ENCODE data around the gene FBXO24. TPM values are rescaled to one million over a fixed set of nuclear protein-coding genes. Genes with fewer than 3 reads are reported as not detected.

Gene FBXO24
- total and polyA plus RNA-seq, 9 of the 15 experiments (the other 6 are each of a cell fraction or from before 2014, with no cell fraction given): 0.17 to 0.95 (median 0.50) TPM

DNA sequence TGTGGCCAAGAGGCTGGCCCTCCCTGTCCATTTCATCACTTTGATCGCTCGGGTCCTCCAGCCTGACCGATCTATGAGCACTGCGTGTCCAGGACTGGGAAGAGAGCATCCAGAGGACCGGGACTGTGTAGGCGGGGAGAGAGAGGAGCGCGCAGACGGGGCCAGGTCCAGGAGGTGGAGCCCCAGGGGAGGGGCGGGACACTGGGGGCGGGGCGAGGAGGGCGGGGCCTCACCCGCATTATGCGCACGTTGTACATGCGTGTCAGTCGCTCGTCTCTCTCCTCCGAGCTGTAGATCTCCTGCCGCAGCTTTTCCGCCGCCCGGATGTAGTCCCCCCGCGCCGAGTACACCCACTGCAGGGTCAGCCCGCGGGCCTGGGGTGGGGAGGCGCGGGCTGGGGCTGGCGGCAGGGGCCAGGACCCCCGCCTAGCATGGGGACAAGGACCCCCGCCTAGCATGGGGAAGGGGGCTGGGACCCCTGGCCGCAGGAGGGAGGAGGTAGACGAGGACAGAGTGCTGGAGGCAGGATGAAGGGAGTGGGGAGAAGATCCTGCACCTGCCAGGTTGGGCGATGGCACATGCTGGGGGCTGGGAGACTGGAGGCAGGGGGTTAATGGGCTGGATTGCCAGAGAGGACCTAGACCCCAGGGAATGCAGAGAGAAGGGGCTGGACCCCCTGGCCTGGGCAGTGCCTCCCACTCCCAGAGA lies 40.6 kb downstream of the FBXO24 start (continued):
- no peak for TF ChIP-seq SRF (CRISPR knock-in tag; IDR thresholded peaks at IDR 0.05)
- no peak for TF ChIP-seq EHMT2 (IDR thresholded peaks at IDR 0.05)
- TF ChIP-seq MTF1 (CRISPR knock-in tag; IDR thresholded peaks at IDR 0.05; ENCODE audit: borderline replicate concordance): no peak
- no peak for TF ChIP-seq RB1 (IDR thresholded peaks at IDR 0.05; ENCODE audit: low read depth)
- TF ChIP-seq RFX5 (IDR thresholded peaks at IDR 0.05; ENCODE audit: low read depth, low read length): no peak
- TF ChIP-seq, protein P1, sequence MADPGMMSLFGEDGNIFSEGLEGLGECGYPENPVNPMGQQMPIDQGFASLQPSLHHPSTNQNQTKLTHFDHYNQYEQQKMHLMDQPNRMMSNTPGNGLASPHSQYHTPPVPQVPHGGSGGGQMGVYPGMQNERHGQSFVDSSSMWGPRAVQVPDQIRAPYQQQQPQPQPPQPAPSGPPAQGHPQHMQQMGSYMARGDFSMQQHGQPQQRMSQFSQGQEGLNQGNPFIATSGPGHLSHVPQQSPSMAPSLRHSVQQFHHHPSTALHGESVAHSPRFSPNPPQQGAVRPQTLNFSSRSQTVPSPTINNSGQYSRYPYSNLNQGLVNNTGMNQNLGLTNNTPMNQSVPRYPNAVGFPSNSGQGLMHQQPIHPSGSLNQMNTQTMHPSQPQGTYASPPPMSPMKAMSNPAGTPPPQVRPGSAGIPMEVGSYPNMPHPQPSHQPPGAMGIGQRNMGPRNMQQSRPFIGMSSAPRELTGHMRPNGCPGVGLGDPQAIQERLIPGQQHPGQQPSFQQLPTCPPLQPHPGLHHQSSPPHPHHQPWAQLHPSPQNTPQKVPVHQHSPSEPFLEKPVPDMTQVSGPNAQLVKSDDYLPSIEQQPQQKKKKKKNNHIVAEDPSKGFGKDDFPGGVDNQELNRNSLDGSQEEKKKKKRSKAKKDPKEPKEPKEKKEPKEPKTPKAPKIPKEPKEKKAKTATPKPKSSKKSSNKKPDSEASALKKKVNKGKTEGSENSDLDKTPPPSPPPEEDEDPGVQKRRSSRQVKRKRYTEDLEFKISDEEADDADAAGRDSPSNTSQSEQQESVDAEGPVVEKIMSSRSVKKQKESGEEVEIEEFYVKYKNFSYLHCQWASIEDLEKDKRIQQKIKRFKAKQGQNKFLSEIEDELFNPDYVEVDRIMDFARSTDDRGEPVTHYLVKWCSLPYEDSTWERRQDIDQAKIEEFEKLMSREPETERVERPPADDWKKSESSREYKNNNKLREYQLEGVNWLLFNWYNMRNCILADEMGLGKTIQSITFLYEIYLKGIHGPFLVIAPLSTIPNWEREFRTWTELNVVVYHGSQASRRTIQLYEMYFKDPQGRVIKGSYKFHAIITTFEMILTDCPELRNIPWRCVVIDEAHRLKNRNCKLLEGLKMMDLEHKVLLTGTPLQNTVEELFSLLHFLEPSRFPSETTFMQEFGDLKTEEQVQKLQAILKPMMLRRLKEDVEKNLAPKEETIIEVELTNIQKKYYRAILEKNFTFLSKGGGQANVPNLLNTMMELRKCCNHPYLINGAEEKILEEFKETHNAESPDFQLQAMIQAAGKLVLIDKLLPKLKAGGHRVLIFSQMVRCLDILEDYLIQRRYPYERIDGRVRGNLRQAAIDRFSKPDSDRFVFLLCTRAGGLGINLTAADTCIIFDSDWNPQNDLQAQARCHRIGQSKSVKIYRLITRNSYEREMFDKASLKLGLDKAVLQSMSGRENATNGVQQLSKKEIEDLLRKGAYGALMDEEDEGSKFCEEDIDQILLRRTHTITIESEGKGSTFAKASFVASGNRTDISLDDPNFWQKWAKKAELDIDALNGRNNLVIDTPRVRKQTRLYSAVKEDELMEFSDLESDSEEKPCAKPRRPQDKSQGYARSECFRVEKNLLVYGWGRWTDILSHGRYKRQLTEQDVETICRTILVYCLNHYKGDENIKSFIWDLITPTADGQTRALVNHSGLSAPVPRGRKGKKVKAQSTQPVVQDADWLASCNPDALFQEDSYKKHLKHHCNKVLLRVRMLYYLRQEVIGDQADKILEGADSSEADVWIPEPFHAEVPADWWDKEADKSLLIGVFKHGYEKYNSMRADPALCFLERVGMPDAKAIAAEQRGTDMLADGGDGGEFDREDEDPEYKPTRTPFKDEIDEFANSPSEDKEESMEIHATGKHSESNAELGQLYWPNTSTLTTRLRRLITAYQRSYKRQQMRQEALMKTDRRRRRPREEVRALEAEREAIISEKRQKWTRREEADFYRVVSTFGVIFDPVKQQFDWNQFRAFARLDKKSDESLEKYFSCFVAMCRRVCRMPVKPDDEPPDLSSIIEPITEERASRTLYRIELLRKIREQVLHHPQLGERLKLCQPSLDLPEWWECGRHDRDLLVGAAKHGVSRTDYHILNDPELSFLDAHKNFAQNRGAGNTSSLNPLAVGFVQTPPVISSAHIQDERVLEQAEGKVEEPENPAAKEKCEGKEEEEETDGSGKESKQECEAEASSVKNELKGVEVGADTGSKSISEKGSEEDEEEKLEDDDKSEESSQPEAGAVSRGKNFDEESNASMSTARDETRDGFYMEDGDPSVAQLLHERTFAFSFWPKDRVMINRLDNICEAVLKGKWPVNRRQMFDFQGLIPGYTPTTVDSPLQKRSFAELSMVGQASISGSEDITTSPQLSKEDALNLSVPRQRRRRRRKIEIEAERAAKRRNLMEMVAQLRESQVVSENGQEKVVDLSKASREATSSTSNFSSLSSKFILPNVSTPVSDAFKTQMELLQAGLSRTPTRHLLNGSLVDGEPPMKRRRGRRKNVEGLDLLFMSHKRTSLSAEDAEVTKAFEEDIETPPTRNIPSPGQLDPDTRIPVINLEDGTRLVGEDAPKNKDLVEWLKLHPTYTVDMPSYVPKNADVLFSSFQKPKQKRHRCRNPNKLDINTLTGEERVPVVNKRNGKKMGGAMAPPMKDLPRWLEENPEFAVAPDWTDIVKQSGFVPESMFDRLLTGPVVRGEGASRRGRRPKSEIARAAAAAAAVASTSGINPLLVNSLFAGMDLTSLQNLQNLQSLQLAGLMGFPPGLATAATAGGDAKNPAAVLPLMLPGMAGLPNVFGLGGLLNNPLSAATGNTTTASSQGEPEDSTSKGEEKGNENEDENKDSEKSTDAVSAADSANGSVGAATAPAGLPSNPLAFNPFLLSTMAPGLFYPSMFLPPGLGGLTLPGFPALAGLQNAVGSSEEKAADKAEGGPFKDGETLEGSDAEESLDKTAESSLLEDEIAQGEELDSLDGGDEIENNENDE (IDR thresholded peaks at IDR 0.05; ENCODE audit: low read depth, low read length): no peak
- peak in 1 of 2 experiments; percentile 46; a peak in 1 of 4 replicates for TF ChIP-seq HDAC1 (IDR thresholded peaks at IDR 0.05)
- TF ChIP-seq ZNF57 (CRISPR knock-in tag; IDR thresholded peaks at IDR 0.05): no peak
- TF ChIP-seq GTF2E2 (tag; IDR thresholded peaks at IDR 0.05): no peak
- TF ChIP-seq BCL6 (CRISPR knock-in tag; IDR thresholded peaks at IDR 0.05): no peak
- no peak; the same call in 1 of the 2 replicates for TF ChIP-seq DPF2 (IDR thresholded peaks at IDR 0.05)
- TF ChIP-seq SETDB1 (IDR thresholded peaks at IDR 0.05; ENCODE audit: low read length): no peak
- no peak for TF ChIP-seq STAT5A (IDR thresholded peaks at IDR 0.05; ENCODE audit: borderline replicate concordance, low read length)
- TF ChIP-seq CC2D1A (IDR thresholded peaks at IDR 0.05): no peak
- TF ChIP-seq ZC3H11A (IDR thresholded peaks at IDR 0.05; ENCODE audit: low read depth, low read length): no peak
- TF ChIP-seq ZFP1 (CRISPR knock-in tag; IDR thresholded peaks at IDR 0.05): no peak
- no peak for TF ChIP-seq KHSRP (IDR thresholded peaks at IDR 0.05)
- no peak for TF ChIP-seq FOXA1 (IDR thresholded peaks at IDR 0.05; ENCODE audit: borderline replicate concordance)
- no peak for TF ChIP-seq HEY1 (CRISPR knock-in tag; IDR thresholded peaks at IDR 0.05; ENCODE audit: borderline replicate concordance)
- TF ChIP-seq ZNF347 (CRISPR knock-in tag; IDR thresholded peaks at IDR 0.05; ENCODE audit: low read depth): no peak
- no peak for TF ChIP-seq ZNF134 (CRISPR knock-in tag; conservative IDR thresholded peaks at IDR 0.05)
